ENCODE results near the gene GTF2B.
"Not testable (repeated sequence)": the region's sequence is repeated elsewhere in the genome, so short reads cannot be mapped to it uniquely, and the experiment has no call there.

The GTF2B gene

GRCh38 chr1:88883156-88883555 is 8.2 kb downstream of the GTF2B start:
- DNase-seq: no peak

- not testable (repeated sequence) for DNase-seq
Measured at GRCh38 chr1:88880717-88881116, 10.7 kb downstream of the GTF2B start.

DNA sequence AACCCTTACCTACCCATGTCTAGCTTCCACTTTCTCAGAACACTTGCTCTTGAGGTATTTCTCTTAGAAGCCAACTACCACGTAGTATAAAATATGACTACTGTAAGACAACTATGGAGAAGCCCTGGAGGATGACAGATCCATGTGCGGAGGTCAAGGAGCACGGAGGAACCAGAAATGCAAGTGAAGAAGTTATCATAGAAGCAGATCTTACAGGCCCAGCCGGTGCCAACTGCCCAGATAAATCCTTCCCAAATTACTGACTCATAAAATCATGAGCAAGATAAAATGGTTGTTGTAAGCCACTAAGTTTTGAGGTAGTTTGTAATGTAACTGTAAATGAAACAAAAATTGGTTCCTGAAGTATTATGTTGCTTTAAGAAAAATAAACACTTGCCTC is 12.6 kb downstream of the GTF2B start:
- no peak for DNase-seq

- no peak for DNase-seq
Measured at GRCh38 chr1:88877911-88878310, 13.5 kb downstream of the GTF2B start.

DNA sequence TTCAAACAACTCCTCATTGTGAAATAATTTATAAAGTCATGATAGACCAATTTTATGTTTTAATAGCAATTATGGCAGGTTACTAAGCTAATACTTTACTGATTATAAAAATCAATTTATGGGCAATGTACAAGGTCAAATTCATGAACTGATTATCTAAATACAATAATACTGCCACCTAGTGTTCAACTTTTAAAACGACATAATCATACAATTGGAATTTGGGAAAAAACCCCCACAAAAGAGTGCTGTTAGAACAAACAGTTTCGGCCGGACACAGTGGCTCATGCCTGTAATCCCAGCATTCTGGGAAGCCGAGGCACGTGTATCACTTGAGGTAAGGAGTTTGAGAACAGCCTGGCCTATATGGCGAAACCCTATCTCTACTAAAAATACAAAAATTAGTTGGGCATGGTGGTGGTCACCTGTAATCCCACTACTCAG is 14.0 kb downstream of the GTF2B start:
- DNase-seq: no peak

- no peak for DNase-seq
Measured at GRCh38 chr1:88876573-88877365, 14.6 kb downstream of the GTF2B start.

GRCh38 chr1:88875595-88875994 is 15.8 kb downstream of the GTF2B start:
- DNase-seq: no peak

- no peak for DNase-seq
Measured at GRCh38 chr1:88873737-88874349, 17.5 kb downstream of the GTF2B start.

GRCh38 chr1:88869644-88870043 is 21.7 kb downstream of the GTF2B start:
- not testable (repeated sequence) for DNase-seq

- DNase-seq: no peak
Measured at GRCh38 chr1:88867743-88868521, 23.4 kb downstream of the GTF2B start.

- DNase-seq: no peak
Measured at GRCh38 chr1:88851303-88852063, 39.9 kb downstream of the GTF2B start.

- no peak for DNase-seq
Measured at GRCh38 chr1:88847643-88848042, 43.7 kb downstream of the GTF2B start.

- DNase-seq: no peak
Measured at GRCh38 chr1:88825721-88826120, 65.6 kb downstream of the GTF2B start.

- not testable (repeated sequence) for DNase-seq
Measured at GRCh38 chr1:88819642-88820041, 71.7 kb downstream of the GTF2B start.

DNA sequence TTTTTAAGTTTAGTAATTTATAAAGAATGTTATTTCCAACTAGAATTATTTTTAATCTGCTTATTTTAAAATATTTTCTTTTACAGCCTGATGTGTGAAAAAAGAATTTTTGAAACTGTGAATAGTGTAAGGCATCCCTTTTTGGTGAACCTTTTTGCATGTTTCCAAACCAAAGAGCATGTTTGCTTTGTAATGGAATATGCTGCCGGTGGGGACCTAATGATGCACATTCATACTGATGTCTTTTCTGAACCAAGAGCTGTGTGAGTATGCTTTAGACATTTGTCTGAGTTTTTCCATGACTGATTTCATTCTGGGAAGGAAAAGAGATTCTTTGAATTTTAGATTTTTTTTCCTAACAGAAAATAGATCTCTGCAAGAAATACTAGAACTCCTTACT is 77.9 kb downstream of the GTF2B start:
- DNase-seq: no peak

DNA sequence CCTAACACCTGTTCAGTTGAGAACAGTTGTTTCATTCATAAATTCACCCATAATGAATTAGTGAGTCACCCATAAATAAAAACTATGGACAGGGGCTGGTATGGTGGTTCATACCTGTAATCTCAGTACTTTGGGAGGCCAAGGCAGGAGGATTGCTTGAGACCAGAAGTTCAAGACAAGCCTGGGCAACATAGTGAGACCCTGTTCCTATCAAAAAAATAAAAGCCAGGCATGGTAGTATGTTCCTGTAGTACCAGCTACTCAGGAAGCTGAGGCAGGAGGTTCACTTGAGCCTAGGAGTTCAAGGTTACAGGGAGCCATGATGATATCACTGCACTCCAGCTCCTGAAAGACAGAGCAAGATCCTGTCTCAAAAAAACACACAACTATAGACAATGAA is 79.0 kb downstream of the GTF2B start:
- DNase-seq: no peak

- no peak for DNase-seq
Measured at GRCh38 chr1:88803444-88803843, 87.9 kb downstream of the GTF2B start.

GRCh38 chr1:88802950-88803349 is 88.4 kb downstream of the GTF2B start:
- no peak for DNase-seq
